Sigmoid colon (tissue), 7 donors: ENCODE measurements around the gene WBP1. TPM values are rescaled to one million over a fixed set of nuclear protein-coding genes. Genes with fewer than 3 reads are reported as not detected.

ENCODE experiments used
- DNase-seq: peaks from one replicate; pipeline ENCODE4 v3.0.0-alpha.2; 2019
- H3K27ac ChIP-seq, 4 donors: fragments of 200-600 bp; sonication (generic); one replicate each; pipeline ENCODE4 v1.5.1; 2016 to 2019; ENCODE audit warnings: mild to moderate bottlenecking in 1 of 4
- H3K27me3 ChIP-seq, 3 donors: fragments of 200-600 bp; sonication (generic); one replicate each; pipeline ENCODE4 v1.5.1; 2019; ENCODE audit warnings: mild to moderate bottlenecking in 1 of 3
- H3K36me3 ChIP-seq, 4 donors: fragments of 200-600 bp; sonication (generic); one replicate each; pipeline ENCODE4 v1.5.1; 2016 to 2019
- H3K4me1 ChIP-seq, 4 donors: fragments of 200-600 bp; sonication (generic); one replicate each; pipeline ENCODE4 v1.5.1; 2017 to 2019
- H3K4me3 ChIP-seq, 4 donors: fragments of 200-600 bp; sonication (generic); one replicate each; pipeline ENCODE4 v1.5.1; 2017 to 2019; ENCODE audit warnings: mild to moderate bottlenecking in 2 of 4, moderate library complexity in 1 of 4
- H3K9me3 ChIP-seq, 4 donors: fragments of 200-600 bp in 3 of 4; sonication (generic) in 3 of 4; one replicate each; pipeline versions ENCODE4 v1.5.1 to v1.6.1; 2013 to 2019
- EP300 ChIP-seq, 4 donors: sonication (generic); formaldehyde crosslinking; IDR thresholded peaks; one replicate each; pipeline ENCODE4 v1.6.1; 2017; ENCODE audit warnings: antibody characterized with exemption in 4 of 4
- POLR2A ChIP-seq, 2 donors: fragments of 450-650 bp; IDR thresholded peaks; one replicate each; pipeline ENCODE4 v1.6.1; 2016; ENCODE audit warnings: antibody characterized with exemption in 2 of 2, mild to moderate bottlenecking in 2 of 2, moderate library complexity in 2 of 2
- POLR2AphosphoS5 ChIP-seq, 4 donors: sonication (generic); formaldehyde crosslinking; IDR thresholded peaks; one replicate each; pipeline ENCODE4 v1.6.1; 2017; ENCODE audit warnings: antibody characterized with exemption in 4 of 4
- WGBS, 2 donors: extraction: QIAGEN DNeasy Blood & Tissue Kit; methylation state at CpG; one replicate each; pipeline ENCODE4 v1.1.7; 2013; 5-methylcytosine and 5-hydroxymethylcytosine counted together
- intact Hi-C: fragments of 100-400 bp; cut with DNase I; formaldehyde crosslinking; loops from one replicate; pipeline ENCODE4 v1.15.1; 2023
- polyA plus RNA-seq, 3 donors: library from polyadenylated mRNA; stranded (reverse); fragments of 200-250 nt; gene quantifications; one replicate each; pipeline ENCODE4 v1.2.3, GENCODE V29; 2013
- total RNA-seq, 4 donors: library from RNA; depleted of rRNA; stranded (reverse); fragments of >200 nt; gene quantifications; one replicate each; pipeline ENCODE4 v1.1.0, GENCODE V29; 2016
- TF ChIP-seq, protein P1 (sequence below), 4 experiments: fragments of 450-650 bp in 3 of 4; fragments of 200-600 bp in 1 of 4; IDR thresholded peaks; one replicate each; pipeline ENCODE4 v1.5.1; 2016 to 2019; ENCODE audit warnings: antibody characterized with exemption in 4 of 4, mild to moderate bottlenecking in 3 of 4, moderate library complexity in 2 of 4
- donor health status: healthy with polysubstance abuse.
- donor health status: Bipolar disorder and iron deficiency.
- donor health status: healthy.

Gene WBP1
- total and polyA plus RNA-seq, 7 donors, result 59.2 to 89.2 (median 63.1) TPM

- intact Hi-C loops, result loop anchor here (10.0 kb wide), 2 partner anchors 548 to 648 kb away; partner anchors contain the start of genes DGUOK and STAMBP
- Histone ChIP-seq H3K27me3 (no peaks in the 10 kb centered on the region), H3K4me1 (peaks cover 0 to 23% (median 21%) of the 10 kb centered on the region in 4 donors), H3K4me3 (peak overlapping the region; percentile 43 to 71 (median 64)), H3K9me3 (no peaks in the 10 kb centered on the region), H3K27ac (peak overlapping the region; percentile 85 to 92 (median 88)), H3K36me3 (peaks cover 0 to 34% (median 19%) of the 10 kb centered on the region in 4 donors)
- no peak for TF ChIP-seq POLR2AphosphoS5 (IDR thresholded peaks at IDR 0.05)
- no peak for TF ChIP-seq POLR2A (IDR thresholded peaks at IDR 0.05)
- TF ChIP-seq, protein P1, sequence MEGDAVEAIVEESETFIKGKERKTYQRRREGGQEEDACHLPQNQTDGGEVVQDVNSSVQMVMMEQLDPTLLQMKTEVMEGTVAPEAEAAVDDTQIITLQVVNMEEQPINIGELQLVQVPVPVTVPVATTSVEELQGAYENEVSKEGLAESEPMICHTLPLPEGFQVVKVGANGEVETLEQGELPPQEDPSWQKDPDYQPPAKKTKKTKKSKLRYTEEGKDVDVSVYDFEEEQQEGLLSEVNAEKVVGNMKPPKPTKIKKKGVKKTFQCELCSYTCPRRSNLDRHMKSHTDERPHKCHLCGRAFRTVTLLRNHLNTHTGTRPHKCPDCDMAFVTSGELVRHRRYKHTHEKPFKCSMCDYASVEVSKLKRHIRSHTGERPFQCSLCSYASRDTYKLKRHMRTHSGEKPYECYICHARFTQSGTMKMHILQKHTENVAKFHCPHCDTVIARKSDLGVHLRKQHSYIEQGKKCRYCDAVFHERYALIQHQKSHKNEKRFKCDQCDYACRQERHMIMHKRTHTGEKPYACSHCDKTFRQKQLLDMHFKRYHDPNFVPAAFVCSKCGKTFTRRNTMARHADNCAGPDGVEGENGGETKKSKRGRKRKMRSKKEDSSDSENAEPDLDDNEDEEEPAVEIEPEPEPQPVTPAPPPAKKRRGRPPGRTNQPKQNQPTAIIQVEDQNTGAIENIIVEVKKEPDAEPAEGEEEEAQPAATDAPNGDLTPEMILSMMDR (IDR thresholded peaks at IDR 0.05), result no peak
- no peak for TF ChIP-seq EP300 (IDR thresholded peaks at IDR 0.05)
- DNase-seq, result no peak
- 3 to 9% methylated on average over 7 of the region's 7 CpGs for WGBS, 2 donors
Measured at GRCh38 chr2:74472945-74473258, 14.7 kb downstream of the WBP1 start.

- intact Hi-C loops, result loop anchor here (10.0 kb wide), 2 partner anchors 550 to 650 kb away; partner anchors contain the start of genes DGUOK and STAMBP
- no peak for DNase-seq
- Histone ChIP-seq H3K27ac (no peak overlapping the region), H3K4me1 (peaks cover 0 to 23% (median 21%) of the 10 kb centered on the region in 4 donors), H3K9me3 (no peaks in the 10 kb centered on the region), H3K4me3 (no peak overlapping the region), H3K27me3 (no peaks in the 10 kb centered on the region), H3K36me3 (peaks cover 0 to 50% (median 19%) of the 10 kb centered on the region in 4 donors)
- WGBS, 2 donors, result 93 to 95% methylated on average over 6 of the region's 6 CpGs
- TF ChIP-seq, protein P1 (IDR thresholded peaks at IDR 0.05), result no peak
- TF ChIP-seq POLR2AphosphoS5 (IDR thresholded peaks at IDR 0.05) (no peak), EP300 (IDR thresholded peaks at IDR 0.05) (no peak), POLR2A (IDR thresholded peaks at IDR 0.05) (no peak)
Measured at GRCh38 chr2:74474481-74474880, 16.2 kb downstream of the WBP1 start.

DNA sequence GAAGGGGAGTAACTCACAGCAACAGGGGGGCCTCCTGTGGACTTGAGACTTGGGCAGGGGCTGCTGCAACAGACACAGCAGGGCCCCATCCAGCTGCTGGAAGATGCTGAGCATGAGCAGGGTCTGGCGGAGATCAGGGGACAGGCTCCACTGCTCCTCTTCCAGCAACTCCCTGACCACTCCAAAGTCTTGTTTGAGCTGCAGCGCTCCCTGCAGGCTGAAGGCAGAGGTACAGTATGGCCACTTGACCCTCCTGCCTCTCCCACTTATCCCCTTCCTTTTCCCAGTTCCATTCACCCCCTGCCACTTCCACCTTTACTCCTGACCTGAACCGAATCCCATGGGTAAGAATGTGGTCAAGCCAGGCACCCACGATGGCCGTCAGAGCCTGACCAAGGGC is 16.7 kb downstream of the WBP1 start:
- no peak overlapping the region for H3K27ac ChIP-seq
- WGBS, 2 donors, result 90 to 96% methylated on average over 5 of the region's 5 CpGs
- H3K36me3 ChIP-seq, result peaks cover 0 to 54% (median 19%) of the 10 kb centered on the region in 4 donors
- H3K27me3 ChIP-seq, result no peaks in the 10 kb centered on the region
- peaks cover 0 to 23% (median 21%) of the 10 kb centered on the region in 4 donors for H3K4me1 ChIP-seq
- TF ChIP-seq, protein P1 (IDR thresholded peaks at IDR 0.05), result no peak
- no peak for TF ChIP-seq EP300 (IDR thresholded peaks at IDR 0.05)
- no peak for TF ChIP-seq POLR2AphosphoS5 (IDR thresholded peaks at IDR 0.05)
- TF ChIP-seq POLR2A (IDR thresholded peaks at IDR 0.05), result no peak
- no peaks in the 10 kb centered on the region for H3K9me3 ChIP-seq
- intact Hi-C loops, result loop anchor here (10.0 kb wide), 2 partner anchors 550 to 650 kb away; partner anchors contain the start of genes DGUOK and STAMBP
- no peak for DNase-seq
- H3K4me3 ChIP-seq, result no peak overlapping the region

- TF ChIP-seq POLR2A (IDR thresholded peaks at IDR 0.05), result no peak
- TF ChIP-seq POLR2AphosphoS5 (IDR thresholded peaks at IDR 0.05), result no peak
- no peak for TF ChIP-seq EP300 (IDR thresholded peaks at IDR 0.05)
- TF ChIP-seq, protein P1 (IDR thresholded peaks at IDR 0.05), result no peak
- intact Hi-C loops, result no loop called here
Measured at GRCh38 chr2:74481431-74481830, 23.2 kb downstream of the WBP1 start.

More at GRCh38 chr2:74481431-74481830, 23.2 kb downstream of the WBP1 start:
- no peaks in the 10 kb centered on the region for H3K9me3 ChIP-seq
- peak overlapping the region; percentile 62 to 79 (median 76) for H3K4me3 ChIP-seq
- H3K4me1 ChIP-seq, result peaks cover 0 to 33% (median 28%) of the 10 kb centered on the region in 4 donors
- no peaks in the 10 kb centered on the region for H3K27me3 ChIP-seq
- peaks cover 0 to 56% (median 9%) of the 10 kb centered on the region in 4 donors for H3K36me3 ChIP-seq
- DNase-seq, result no peak
- 52 to 77% methylated on average over 3 of the region's 3 CpGs for WGBS, 2 donors
- peak overlapping the region; percentile 87 to 92 (median 90) for H3K27ac ChIP-seq
